Hypothalamus (tissue), 51 donors: ENCODE results near the gene CD160.
"Not testable (repeated sequence)": the region's sequence is repeated elsewhere in the genome, so short reads cannot be mapped to it uniquely, and the experiment has no call there.

Experiments
- DNase-seq, 51 donors: peaks; one replicate each; lab custom pipeline; 2025; lab: John Stamatoyannopoulos, UW

The CD160 gene

GRCh38 chr1:145719230-145720079 is at the start of gene CD160:
Gene CD160, plus strand, starts transcription at chr1:145719499. Its CDS starts 8,829 bp downstream, at chr1:145728328.
- no peak for DNase-seq

- not testable (repeated sequence) for DNase-seq
Measured at GRCh38 chr1:145670995-145671745, 48.1 kb upstream of the CD160 start.

GRCh38 chr1:145673217-145673616 is 46.1 kb upstream of the CD160 start:
- not testable (repeated sequence) for DNase-seq

- DNase-seq, result not testable (repeated sequence)
Measured at GRCh38 chr1:145684858-145685257, 34.4 kb upstream of the CD160 start.

GRCh38 chr1:145686078-145686477 is 33.2 kb upstream of the CD160 start:
- DNase-seq, result not testable (repeated sequence)

- no peak for DNase-seq
Measured at GRCh38 chr1:145688328-145688727, 31.0 kb upstream of the CD160 start.

GRCh38 chr1:145688924-145689323 is 30.4 kb upstream of the CD160 start:
- no peak for DNase-seq

- DNase-seq, result no peak
Measured at GRCh38 chr1:145689922-145690321, 29.4 kb upstream of the CD160 start.

GRCh38 chr1:145690587-145691558 is 28.4 kb upstream of the CD160 start:
- DNase-seq, result no peak

- no peak for DNase-seq
Measured at GRCh38 chr1:145692785-145693443, 26.4 kb upstream of the CD160 start.

- DNase-seq, result no peak
Measured at GRCh38 chr1:145695821-145696629, 23.3 kb upstream of the CD160 start.

GRCh38 chr1:145696630-145696960 is 22.7 kb upstream of the CD160 start:
- DNase-seq, result no peak

GRCh38 chr1:145701306-145701862 is 17.9 kb upstream of the CD160 start:
- no peak for DNase-seq

- no peak for DNase-seq
Measured at GRCh38 chr1:145702052-145702451, 17.2 kb upstream of the CD160 start.

- no peak for DNase-seq
Measured at GRCh38 chr1:145702826-145703225, 16.5 kb upstream of the CD160 start.

- DNase-seq, result no peak
Measured at GRCh38 chr1:145705622-145706021, 13.7 kb upstream of the CD160 start.

GRCh38 chr1:145706086-145706664 is 13.1 kb upstream of the CD160 start:
- DNase-seq, result no peak

GRCh38 chr1:145707183-145707867 is 12.0 kb upstream of the CD160 start, which contains the start of gene PDZK1:
Gene PDZK1, minus strand, starts transcription at chr1:145707368. Its CDS starts 19,347 bp downstream, at chr1:145688021.
- no peak for DNase-seq
